MM.1S (cell line): Measurements from ENCODE around the gene RCOR1.

Experiments used
- EZH2 ChIP-seq: fragments of 300-600 bp; sonication (generic); optimal IDR thresholded peaks from 2 replicates; pipeline ENCODE3; 2017; ENCODE audit warnings: low read depth, mild to moderate bottlenecking, antibody characterized with exemption, low read length, mixed read lengths
- EZH2phosphoT487 ChIP-seq: fragments of 300-600 bp; sonication (generic); IDR thresholded peaks from 2 replicates; pipeline ENCODE4 v1.6.1; 2018; ENCODE audit warnings: antibody characterized with exemption, low read length
- TF ChIP-seq, protein P1 (sequence below): fragments of 300-600 bp; sonication (generic); IDR thresholded peaks from 2 replicates; pipeline ENCODE4 v1.5.1; 2016; ENCODE audit warnings: antibody characterized with exemption, low read length, mixed read lengths

DNA sequence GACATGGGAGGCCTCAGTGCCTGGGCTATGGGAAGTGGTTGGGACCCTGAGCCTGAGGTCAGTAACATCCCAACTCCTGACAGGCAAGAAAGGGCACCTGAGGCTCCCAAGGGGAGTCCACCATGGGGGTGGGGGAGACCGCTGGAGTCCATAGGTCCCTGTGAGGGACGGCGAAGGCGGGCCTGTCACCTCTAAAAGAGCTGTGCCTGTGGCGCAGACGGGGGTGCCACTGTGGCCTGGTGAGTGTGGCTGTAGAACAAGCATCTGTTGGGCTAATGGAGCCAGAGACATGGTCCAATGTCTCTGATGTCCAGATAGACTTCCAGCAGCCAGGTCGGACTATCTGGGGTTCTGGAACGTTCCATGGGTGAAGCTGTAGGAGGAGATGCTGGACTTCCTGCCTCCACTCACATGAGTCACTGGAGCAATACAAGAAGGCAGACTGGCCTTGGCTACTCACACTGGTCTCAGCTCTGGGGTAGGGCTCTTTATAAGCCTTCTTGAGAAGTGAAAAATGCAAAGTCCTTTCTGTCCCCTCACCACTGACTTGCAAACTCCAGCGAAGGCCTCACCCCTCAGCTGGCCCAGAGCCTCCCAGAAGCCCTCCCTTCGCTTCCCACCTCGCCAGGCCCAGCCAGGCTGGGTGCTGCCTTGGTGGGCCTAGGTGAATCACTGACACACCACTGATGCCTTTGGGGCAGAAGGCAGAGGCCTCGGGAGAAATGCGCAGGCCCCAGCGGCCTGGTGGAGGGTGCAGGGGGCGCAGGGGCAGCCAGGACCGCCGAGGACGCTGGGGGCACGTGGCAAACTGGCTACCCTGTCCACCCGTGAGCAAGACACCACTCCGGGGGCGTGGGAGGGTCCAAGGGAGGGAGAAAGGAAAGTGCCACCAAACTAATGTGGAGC, 183.7 kb downstream of the RCOR1 start:
- TF ChIP-seq EZH2phosphoT487 (no peak), EZH2 (no peak)
- TF ChIP-seq, protein P1, sequence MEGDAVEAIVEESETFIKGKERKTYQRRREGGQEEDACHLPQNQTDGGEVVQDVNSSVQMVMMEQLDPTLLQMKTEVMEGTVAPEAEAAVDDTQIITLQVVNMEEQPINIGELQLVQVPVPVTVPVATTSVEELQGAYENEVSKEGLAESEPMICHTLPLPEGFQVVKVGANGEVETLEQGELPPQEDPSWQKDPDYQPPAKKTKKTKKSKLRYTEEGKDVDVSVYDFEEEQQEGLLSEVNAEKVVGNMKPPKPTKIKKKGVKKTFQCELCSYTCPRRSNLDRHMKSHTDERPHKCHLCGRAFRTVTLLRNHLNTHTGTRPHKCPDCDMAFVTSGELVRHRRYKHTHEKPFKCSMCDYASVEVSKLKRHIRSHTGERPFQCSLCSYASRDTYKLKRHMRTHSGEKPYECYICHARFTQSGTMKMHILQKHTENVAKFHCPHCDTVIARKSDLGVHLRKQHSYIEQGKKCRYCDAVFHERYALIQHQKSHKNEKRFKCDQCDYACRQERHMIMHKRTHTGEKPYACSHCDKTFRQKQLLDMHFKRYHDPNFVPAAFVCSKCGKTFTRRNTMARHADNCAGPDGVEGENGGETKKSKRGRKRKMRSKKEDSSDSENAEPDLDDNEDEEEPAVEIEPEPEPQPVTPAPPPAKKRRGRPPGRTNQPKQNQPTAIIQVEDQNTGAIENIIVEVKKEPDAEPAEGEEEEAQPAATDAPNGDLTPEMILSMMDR, result no peak
